AG08396 (cell line): ENCODE results near the gene ALB.
"Not testable (repeated sequence)": the region's sequence is repeated elsewhere in the genome, so short reads cannot be mapped to it uniquely, and the experiment has no call there.

Source experiments
- DNase-seq: peaks from one replicate; pipeline ENCODE4 v3.0.0; 2012; ENCODE audit warnings: low spot score, mixed read lengths

Gene ALB

GRCh38 chr4:73404042-73404441 lies at the start of gene ALB:
ALB (plus strand) TSS chr4:73404287; CDS start chr4:73404328, 41 bp downstream.
- no peak for DNase-seq

- not testable (repeated sequence) for DNase-seq
Observed at GRCh38 chr4:73357174-73357573, 46.9 kb upstream of the ALB start.

GRCh38 chr4:73369506-73370199 lies 34.4 kb upstream of the ALB start:
- DNase-seq = not testable (repeated sequence)

- no peak for DNase-seq
Observed at GRCh38 chr4:73375328-73375741, 28.8 kb upstream of the ALB start.

GRCh38 chr4:73376251-73376650 lies 27.8 kb upstream of the ALB start:
- no peak for DNase-seq

- DNase-seq = no peak
Observed at GRCh38 chr4:73376976-73377375, 27.1 kb upstream of the ALB start.

GRCh38 chr4:73378887-73379286 lies 25.2 kb upstream of the ALB start:
- DNase-seq = no peak

- no peak for DNase-seq
Observed at GRCh38 chr4:73379946-73380345, 24.1 kb upstream of the ALB start.

GRCh38 chr4:73381214-73381613 lies 22.9 kb upstream of the ALB start:
- no peak for DNase-seq

GRCh38 chr4:73383452-73383851 lies 20.6 kb upstream of the ALB start:
- DNase-seq = no peak

GRCh38 chr4:73387552-73387951 lies 16.5 kb upstream of the ALB start:
- DNase-seq = no peak

- DNase-seq = no peak
Observed at GRCh38 chr4:73388887-73389286, 15.2 kb upstream of the ALB start.

- not testable (repeated sequence) for DNase-seq
Observed at GRCh38 chr4:73389663-73390062, 14.4 kb upstream of the ALB start.

GRCh38 chr4:73391774-73392173 lies 12.3 kb upstream of the ALB start:
- no peak for DNase-seq

- no peak for DNase-seq
Observed at GRCh38 chr4:73392936-73393335, 11.2 kb upstream of the ALB start.

- DNase-seq = no peak
Observed at GRCh38 chr4:73396304-73396703, 7.8 kb upstream of the ALB start.

- DNase-seq = no peak
Observed at GRCh38 chr4:73396993-73397972, 6.8 kb upstream of the ALB start.

- no peak for DNase-seq
Observed at GRCh38 chr4:73401412-73401811, 2.7 kb upstream of the ALB start.

GRCh38 chr4:73404457-73404856 lies 370 bp downstream of the ALB start:
- DNase-seq = no peak

- DNase-seq = no peak
Observed at GRCh38 chr4:73405138-73405537, 1.1 kb downstream of the ALB start.

GRCh38 chr4:73406548-73406875 lies 2.4 kb downstream of the ALB start:
- no peak for DNase-seq

GRCh38 chr4:73407227-73407673 lies 3.2 kb downstream of the ALB start:
- DNase-seq = no peak

GRCh38 chr4:73408181-73408867 lies 4.2 kb downstream of the ALB start:
- no peak for DNase-seq
